Measurements from ENCODE around the gene PGLYRP4.

The PGLYRP4 gene, protein sequence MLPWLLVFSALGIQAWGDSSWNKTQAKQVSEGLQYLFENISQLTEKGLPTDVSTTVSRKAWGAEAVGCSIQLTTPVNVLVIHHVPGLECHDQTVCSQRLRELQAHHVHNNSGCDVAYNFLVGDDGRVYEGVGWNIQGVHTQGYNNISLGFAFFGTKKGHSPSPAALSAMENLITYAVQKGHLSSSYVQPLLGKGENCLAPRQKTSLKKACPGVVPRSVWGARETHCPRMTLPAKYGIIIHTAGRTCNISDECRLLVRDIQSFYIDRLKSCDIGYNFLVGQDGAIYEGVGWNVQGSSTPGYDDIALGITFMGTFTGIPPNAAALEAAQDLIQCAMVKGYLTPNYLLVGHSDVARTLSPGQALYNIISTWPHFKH

DNA sequence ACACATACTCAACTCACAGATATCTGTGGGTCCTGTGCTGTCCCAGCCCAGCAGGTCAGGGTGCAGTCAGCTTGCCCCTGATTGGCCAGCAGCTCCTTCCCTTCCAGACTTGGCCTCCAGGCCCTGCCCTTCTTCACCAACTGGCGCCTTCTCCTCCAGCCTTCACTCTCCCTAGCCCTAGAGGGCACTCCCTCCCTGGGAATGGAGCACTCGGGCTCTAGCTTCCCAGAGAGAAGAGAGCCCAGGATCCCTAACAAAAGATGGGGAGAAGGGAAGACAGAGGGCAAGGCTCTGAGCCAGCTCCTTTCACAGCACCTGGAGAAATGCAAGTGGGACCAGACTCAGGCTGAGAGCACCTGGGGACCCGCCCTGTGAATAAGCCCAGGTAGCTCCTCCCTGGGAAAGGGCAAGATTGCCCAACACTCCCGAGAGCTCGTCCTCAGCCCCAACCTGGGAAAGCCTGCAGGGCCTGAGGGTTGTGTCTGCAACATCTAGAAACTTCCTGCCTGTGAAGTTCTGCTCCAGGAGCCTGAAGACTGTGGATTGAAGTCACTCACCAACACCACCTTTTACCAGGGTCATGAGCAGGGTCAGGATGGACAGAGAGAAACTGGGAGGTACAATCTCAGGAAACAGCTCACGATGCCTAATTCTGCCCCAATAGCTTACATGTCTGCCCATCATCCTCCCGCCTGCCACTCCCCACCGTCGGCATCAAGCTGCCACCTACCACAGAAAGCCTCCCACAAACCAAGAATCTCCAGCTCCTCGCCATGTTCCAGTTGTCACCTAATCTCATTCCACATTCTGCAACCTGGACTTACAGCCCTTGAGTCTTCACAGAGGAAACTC lies at the start of gene PGLYRP4:
TSS of gene PGLYRP4 (minus strand) at position 331 of the 852 bp plus-strand sequence. CDS start 909 bp downstream, outside the sequence.
- DNase-seq (ENCODE audit: low read depth in 2 of 3, low spot score in 2 of 3): no peak

DNA sequence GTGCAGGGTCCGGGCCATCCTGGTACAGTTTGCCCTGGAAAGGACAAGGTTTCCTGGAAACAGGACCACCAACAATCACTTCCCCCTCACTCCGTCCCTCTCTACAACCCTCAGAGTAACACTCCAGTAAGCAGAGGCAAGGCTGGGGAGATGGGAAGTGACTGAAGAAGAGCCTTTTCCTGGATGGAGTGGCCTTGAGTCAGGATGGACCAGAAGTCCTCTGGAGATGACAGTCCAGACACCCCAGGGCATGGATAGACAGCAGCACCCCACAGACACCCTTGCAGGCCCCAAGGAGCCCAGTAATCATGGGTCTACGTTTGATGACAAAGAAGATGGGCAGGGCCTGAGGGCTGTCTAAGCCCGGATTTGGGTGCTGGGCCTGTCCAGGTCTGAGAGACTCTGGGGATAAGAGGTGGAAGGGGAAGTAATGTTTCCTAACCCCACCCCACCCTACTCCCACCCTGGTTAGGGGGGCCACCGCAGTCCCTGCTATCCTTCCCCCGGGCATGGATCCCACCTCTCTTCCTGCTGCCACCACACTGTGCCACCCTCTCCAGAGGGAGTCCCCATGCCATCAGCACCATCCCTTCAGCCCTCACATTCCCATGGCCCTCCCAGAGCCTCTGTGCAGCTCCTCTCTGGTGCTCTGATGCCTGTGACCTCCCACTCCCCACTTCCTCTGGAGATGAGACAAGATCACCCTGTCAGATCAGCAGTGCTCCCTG lies 49.4 kb upstream of the PGLYRP4 start:
- DNase-seq (ENCODE audit: low read depth in 2 of 3, low spot score in 2 of 3): no peak

DNA sequence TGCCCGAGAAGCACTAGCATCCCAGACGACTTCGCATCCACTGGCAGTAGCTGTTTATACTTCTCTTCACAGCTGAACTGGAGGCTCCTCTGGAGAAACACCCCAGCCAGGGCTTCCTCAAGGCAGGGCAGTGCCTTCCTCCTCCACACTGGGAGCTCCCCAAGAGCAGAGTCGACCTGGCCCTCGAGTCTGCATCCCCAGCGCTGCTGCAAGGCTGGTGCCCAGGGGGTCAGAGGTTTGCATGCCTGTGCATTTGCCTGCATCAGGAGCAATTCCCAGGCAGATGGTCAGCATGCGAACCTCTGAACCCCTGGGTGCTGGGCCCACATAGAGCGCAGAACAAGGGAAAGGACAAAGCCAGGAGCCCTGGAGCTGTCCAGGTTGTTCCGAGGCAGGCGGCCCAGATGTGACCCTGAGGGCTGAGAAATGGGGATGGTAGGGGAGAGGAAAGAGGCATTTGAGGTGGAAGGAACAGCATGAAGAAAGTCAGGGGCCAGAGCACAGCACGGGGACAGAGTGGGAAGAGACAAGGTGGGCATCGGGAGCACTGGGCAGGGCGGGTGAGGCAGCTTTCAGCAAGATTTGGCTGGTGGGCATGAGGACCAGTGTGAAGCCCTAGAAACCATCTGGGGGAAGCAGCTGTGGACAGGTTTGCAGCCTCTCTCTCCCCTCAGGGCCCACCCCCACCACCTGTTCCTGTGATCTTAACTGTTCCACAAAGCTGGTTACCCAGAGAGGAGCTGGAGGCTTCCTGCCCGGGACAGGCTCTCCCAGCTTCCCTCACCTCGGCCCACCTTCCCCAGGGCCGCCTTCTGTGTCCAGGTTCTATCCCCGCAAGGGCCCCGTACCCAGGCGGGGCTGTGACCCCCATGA lies 48.6 kb upstream of the PGLYRP4 start:
- no peak for DNase-seq (ENCODE audit: low read depth in 2 of 3, low spot score in 2 of 3)

DNA sequence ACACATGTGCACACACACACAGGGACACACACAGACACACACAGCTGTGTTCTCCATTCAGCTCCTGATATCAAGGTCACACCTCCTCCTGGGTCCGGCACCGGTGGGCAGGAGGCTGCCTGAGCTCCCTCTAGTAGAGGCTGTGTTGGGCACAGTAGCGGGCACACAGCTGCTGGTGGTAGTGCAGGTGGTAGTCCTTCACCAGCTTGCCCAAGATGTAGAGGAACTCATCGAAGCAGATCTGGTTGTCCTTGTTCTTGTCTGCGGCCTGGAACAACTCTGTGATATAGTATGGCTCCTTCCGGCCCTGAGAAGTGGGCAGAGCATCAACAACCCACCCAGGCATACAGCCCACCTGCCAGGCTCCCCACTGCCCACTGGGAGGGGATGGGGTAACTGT lies 47.8 kb upstream of the PGLYRP4 start:
- DNase-seq (ENCODE audit: low read depth in 2 of 3, low spot score in 2 of 3): no peak

DNA sequence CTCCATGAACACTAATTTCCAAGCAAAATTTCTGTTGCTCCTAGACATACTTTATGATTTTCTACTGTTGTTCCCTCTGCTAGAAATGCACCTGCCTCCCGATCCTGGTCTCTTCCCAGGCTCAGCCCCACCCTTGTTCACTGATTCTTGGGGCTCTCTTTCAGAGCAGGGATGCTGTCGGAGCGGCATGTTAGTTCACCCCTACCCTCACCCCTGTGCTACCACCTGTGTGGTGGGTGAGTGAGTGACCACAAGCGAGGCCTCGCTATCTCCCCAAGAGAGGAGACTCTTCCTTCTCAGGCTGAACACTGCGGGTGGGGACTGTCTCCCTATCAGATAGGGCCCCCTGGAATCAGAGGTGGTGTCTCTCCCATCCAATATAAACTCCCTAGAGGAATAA lies 47.1 kb upstream of the PGLYRP4 start:
- no peak for DNase-seq (ENCODE audit: low read depth in 2 of 3, low spot score in 2 of 3)

DNA sequence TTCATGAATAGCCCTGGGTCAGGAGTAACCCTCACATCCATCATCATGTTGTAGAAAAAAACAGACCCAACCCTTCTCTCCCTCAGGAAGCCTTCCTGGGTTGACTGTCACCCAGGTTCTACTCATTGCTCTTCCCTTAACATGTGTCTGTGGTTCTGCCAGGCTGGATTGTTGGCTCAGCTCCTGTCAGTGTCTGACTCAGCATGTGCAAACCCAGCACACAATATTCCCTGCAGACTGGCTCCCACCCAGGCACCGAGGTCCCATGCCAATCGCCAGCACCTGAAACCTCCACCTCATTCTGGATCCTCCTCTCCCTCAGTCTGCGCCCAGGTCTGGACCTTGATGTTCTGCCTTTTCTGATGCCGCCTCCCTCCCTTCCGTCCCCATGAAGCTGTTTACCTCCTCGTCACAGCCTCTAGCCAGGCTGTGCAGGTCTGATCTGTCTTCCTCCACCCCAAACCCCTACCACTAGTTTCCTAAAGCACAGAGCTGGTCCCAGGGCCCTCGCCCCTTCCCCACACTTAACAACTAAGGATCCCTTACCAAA lies 46.6 kb upstream of the PGLYRP4 start:
- no peak for DNase-seq (ENCODE audit: low read depth in 2 of 3, low spot score in 2 of 3)

DNA sequence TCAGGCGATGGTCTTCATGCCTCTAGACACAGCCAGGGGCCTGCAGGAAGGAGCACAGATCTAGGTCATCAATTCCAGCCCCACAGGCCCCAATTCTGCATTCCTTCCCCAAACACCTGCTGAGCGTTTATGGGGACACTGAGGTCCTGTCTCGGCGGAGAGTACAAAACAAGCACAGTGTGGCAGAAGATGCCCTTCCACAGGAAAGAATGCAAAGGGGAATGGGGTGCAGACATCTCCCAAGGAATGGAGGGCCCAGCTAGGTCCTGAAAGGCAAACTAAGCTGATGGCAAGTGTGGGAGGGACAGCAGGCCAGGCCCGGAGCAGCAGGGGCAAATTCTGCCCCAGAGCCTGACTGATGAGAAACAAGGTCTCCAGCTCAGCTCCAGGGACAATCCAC lies 45.8 kb upstream of the PGLYRP4 start:
- DNase-seq (ENCODE audit: low read depth in 2 of 3, low spot score in 2 of 3): no peak

DNA sequence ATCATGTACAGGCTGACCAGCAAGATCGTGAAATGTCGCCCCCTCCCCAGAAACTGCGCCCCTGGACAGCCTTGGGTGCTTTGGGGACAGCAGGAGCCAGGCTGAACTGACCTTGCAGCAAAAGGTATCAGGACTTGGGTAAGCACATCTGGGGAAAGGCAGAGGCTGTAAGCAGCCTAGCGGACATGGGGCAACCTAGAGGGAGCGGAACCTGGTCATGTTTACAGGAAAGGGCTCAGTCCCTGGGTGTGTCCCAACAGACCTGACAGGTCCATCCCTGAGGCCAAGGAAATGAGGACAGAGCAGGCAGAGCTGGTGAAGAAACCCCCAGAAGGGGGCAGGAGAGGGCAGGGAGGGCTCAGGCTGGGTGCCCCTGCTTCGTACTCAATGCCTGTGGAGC lies 45.3 kb upstream of the PGLYRP4 start:
- no peak for DNase-seq (ENCODE audit: low read depth in 2 of 3, low spot score in 2 of 3)

DNA sequence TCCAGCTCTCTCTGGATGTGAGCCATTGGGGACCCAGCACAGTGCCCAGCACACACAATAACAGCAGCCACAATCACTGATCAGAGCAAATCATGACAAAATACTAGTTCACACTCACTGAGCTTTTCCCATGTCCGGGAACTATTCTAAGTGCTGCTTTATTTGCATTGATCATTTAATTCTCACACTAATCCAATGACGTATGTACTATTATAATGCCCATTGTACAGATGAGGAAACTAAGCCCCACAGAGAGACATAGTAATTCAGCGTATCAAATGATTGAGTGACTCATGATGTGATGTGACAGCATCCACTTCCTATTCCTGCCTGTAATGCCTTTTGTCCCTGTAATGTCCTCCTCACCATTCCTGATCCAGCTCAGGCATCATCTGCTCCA lies 44.2 kb upstream of the PGLYRP4 start:
- DNase-seq (ENCODE audit: low read depth in 2 of 3, low spot score in 2 of 3): no peak

DNA sequence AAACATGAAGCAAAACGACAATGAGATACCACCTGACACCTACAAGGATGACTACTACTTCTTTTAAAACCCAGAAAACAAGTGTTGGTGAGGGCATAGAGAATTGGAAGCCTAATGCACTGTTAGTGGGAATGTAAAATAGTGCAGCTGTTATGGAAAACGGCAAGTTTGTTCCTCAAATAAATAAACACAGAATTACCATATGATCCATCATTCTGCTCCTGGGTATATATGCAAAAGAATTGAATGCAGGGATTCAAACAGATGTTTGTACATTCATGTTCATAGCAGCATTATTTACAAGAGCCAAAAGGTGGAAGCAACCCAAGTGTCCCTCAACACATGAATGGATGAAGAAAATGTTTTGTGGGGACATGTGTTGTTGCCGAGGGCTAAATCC lies 43.6 kb upstream of the PGLYRP4 start:
- no peak for DNase-seq (ENCODE audit: low read depth in 2 of 3, low spot score in 2 of 3)

DNA sequence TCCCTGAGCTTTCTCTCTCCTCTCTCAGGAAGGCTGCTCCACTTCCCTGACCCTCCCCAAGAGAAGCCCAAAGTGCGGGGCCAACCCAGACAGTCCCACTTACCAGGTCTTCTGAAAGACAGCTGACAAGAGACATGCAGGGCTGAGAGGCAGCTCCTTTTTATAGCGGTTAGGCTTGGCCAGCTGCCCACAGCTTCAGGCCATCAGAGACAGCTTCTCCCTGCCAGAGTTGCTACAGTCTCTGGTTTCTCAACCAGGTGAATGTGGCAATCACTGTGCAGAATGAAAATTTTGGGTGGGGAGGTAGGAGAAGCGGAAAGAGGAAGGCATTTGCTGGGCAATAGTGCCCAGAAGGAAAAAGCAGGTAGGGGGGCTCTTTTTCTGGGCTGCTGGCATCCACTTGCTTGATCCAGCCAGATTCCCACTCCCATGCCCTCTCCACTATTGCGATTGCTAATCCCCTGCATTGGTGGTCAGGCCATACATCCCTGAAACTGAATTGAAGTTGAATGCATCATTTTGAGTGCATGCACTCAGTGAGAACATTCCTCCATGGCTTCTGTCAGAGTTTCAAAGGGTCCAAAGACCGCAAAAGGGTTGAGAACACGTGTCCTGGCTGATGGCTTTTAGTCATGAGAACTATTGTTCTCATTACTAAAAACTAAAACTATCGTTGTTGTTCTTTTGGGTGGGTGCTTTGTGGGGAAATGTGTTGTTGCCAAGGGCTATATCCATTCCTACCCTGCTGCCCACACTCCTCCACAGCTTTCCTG lies 42.5 kb upstream of the PGLYRP4 start, which contains the start of gene S100A8:
TSS of gene S100A8 (minus strand) at position 136 of the 773 bp plus-strand sequence. CDS start 538 bp downstream, outside the sequence.
- DNase-seq (ENCODE audit: low read depth in 2 of 3, low spot score in 2 of 3): no peak

DNA sequence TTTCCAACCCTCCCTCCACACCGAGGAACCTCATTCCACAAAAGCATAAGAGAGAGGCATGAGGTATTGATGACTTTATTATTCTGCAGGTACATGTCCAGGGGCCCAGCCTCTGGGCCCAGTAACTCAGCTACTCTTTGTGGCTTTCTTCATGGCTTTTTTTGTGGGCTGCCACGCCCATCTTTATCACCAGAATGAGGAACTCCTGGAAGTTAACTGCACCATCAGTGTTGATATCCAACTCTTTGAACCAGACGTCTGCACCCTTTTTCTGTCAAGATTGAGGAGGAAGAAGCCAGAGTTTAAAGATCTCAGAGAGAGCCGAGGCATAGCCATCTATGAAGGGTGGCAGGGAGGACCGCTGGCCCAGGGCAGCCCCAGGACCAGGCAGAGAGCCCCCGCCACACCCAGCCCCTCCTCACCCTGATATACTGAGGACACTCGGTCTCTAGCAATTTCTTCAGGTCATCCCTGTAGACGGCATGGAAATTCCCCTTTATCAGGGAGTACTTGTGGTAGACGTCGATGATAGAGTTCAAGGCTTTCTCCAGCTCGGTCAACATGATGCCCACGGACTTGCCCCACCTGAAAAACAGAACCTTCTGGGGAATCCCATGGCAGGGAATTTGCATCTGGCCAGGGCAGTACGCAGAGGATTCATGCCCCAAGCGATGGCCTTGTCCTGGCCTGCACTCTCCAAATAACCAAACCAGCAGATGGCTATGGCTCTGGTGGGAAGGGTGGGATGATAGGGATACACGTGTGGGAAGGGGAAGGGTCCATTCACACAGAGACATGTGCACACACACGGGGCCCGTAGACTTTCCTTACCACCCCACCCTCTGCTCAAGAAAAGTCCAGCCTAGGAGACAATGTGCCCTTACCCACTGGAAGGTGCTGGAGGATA lies 41.6 kb upstream of the PGLYRP4 start:
- DNase-seq (ENCODE audit: low read depth in 2 of 3, low spot score in 2 of 3): no peak

DNA sequence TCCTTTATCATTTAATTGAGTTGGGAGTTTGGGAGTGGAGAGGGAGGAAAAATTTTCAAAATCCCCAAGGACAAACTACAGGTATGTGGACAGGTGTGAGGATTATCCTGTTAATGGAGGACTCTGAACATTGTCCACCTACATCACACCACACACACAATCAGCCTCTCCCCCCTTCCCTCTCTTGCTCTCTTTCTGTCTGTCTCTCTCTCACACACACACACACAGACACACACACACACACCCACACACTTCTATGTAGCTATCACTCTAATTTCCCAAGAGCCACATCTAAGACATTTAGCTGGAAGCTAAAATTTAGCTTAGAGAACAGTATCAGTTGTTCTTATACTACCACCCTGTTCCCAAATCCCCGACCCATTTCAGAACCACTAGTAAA lies 40.8 kb upstream of the PGLYRP4 start:
- no peak for DNase-seq (ENCODE audit: low read depth in 2 of 3, low spot score in 2 of 3)

DNA sequence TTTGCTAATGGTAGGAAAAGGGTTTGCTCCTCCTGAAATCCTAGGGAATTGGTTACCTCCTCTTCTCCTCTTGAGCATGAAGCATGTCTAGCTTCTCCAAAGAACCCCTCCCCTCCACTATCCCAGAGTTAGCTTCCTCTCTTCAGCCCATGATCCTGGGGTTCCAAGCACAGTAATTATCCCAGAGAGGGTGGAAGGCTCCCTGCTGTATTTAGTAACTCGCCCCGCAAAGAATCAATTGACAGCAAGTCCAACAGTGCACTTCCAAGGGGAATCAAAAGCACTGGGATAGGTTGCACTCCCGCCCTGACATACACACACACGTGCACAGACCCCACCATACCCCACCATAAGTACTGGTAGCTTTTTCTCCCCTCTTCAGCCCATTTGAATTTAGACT lies 39.1 kb upstream of the PGLYRP4 start:
- DNase-seq (ENCODE audit: low read depth in 2 of 3, low spot score in 2 of 3): no peak

DNA sequence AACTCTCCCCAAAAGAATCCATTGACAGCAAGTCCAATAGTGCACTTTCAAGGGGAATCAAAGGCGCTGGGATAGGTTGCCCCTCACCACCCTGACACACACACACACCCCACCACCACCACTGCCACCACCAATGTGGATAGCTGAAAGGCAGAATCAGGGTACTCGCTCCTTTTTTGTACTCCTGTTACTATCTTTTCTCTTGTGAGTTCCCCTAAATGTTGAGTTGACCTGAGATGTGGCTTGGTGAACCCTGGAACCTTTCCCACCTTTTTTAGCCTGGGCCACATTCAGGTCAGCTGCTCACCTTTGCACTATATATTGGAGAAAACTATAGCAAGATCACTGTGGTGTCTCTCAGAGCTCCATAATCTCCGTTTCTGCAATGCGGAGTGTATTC lies 38.4 kb upstream of the PGLYRP4 start:
- DNase-seq (ENCODE audit: low read depth in 2 of 3, low spot score in 2 of 3): no peak

DNA sequence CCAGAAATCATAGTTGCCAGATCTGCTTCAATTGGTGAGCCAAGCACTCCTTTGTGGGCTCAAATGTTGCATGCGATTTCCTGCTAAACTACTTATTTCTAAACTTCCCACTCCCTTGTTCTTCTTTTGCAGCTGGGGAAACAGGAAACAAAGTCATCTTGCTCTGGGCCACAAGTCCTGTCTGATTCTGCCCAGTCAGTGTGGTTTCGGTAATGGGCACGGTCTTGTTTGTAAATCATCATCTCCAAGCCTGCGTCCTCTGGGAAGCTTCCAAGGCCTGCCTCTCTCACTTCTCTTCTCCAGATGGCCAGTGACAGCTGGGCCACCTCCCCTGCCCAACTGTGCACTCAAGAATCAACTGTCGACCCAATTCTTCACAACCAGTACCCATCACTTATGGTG lies 37.9 kb upstream of the PGLYRP4 start:
- DNase-seq (ENCODE audit: low read depth in 2 of 3, low spot score in 2 of 3): no peak

DNA sequence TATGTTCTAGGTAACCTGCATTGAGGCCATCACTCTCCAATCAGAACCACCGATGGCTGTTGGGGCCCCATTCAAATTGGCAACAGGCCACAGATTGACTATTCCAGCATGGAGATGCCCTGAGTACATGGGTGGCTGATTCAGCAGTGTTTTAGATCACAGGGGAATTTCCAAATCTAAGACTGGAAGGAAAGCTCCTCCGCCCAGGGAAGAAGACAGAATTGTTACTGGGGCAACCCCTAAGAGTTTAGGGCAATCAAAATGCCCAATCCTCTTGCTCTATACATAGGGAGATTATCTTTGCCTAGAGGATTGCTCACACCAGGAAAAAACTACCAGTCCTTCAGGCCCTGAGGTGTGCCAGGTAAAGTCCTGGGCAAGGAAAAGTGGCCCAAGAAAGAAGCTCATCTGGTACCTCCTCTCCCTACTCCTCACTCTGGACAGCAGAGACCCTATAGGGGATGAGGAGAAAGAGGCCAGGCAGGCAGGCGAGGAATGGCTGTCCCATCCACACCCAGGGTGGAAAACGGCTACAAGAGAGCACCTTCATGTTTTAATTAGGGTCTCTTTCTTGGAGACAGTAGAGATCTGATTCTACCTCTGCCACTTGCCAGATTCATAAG lies 36.4 kb upstream of the PGLYRP4 start:
- DNase-seq (ENCODE audit: low read depth in 2 of 3, low spot score in 2 of 3): no peak

DNA sequence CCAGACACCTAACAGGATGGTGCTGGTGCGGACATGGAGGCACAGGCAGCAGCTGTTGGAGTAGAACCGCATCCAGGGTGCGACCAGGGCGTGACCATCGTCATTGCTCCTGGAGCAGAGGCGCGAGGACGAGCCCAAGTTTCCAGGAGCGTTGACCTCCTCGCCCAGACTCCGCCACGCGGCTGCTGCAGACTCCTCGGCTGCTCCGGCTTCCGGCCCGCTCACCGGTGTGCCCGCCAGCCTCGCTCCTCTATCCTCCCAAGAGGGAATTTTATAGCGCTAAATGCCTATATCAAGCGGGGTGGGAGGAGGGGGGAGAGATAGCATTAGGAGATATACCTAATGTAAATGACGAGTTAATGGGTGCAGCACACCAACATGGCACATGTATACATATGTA lies 32.1 kb upstream of the PGLYRP4 start:
- no peak for DNase-seq (ENCODE audit: low read depth in 2 of 3, low spot score in 2 of 3)

All from activated CD8-positive, alpha-beta memory T cell treated with anti-CD3 and anti-CD28 coated beads for 48 hours (primary cell).